IMR-90 (cell line): Measurements from ENCODE around the gene OXCT2. TPM values are rescaled to one million over a fixed set of nuclear protein-coding genes. Genes with fewer than 3 reads are reported as not detected.

Experiments used
- ATAC-seq: fragments of 200-7000 bp; cut with Tn5 transposase; 2 replicates; pipeline ENCODE4 v1.9.1; 2020; ENCODE audit warnings: low read depth, mild to moderate bottlenecking, moderate library complexity
- BruUV-seq: library from RNA; stranded (reverse); fragments of 400-500 nt; replicated peaks from 2 replicates; lab custom pipeline; 2021; lab: Mats Ljungman, UMichigan
- CTCF ChIA-PET: fragments of 300-600 bp; formaldehyde crosslinking; extraction: SDS; loops from one replicate; lab custom pipeline; 2021; ENCODE audit warnings: antibody characterized with exemption; lab: Yijun Ruan, JAX
- POLR2A ChIA-PET: fragments of 300-600 bp; sonication (Branson Sonifier 250); formaldehyde crosslinking; loops from one replicate; lab custom pipeline; 2022; ENCODE audit warnings: antibody characterized with exemption; ENCODE audit not compliant: unreplicated experiment; lab: Charles Lee
- DNase-seq: peaks from one replicate; pipeline ENCODE4 v3.0.0; 2013
- H2AFZ ChIP-seq: replicated peaks from 2 replicates; pipeline ENCODE3; 2013; ENCODE audit warnings: low read length, mild to moderate bottlenecking; ENCODE audit not compliant: poor library complexity
- H2AK5ac ChIP-seq: 2 replicates; pipeline ENCODE4 v1.6.1; 2013; ENCODE audit warnings: low read depth, low read length, inconsistent platforms
- H2AK9ac ChIP-seq: replicated peaks from 2 replicates; pipeline ENCODE3; 2013; ENCODE audit warnings: mild to moderate bottlenecking, low read depth, low read length, moderate library complexity; ENCODE audit not compliant: poor library complexity
- H2BK120ac ChIP-seq: 2 replicates; pipeline ENCODE4 v1.6.1; 2013; ENCODE audit warnings: low read depth, low read length, inconsistent platforms
- H2BK15ac ChIP-seq: 3 replicates; pipeline ENCODE4 v1.6.1; 2013; ENCODE audit warnings: low read depth, low read length, inconsistent platforms
- H2BK20ac ChIP-seq: 2 replicates; pipeline ENCODE4 v1.6.1; 2013; ENCODE audit warnings: low read depth, mild to moderate bottlenecking, inconsistent platforms, low read length, moderate library complexity
- H2BK5ac ChIP-seq: 2 replicates; pipeline ENCODE4 v1.6.1; 2013; ENCODE audit warnings: mild to moderate bottlenecking, low read depth, low read length, inconsistent platforms; ENCODE audit not compliant: poor library complexity, severe bottlenecking
- H3K14ac ChIP-seq: replicated peaks from 2 replicates; pipeline ENCODE4 v1.6.1; 2013; ENCODE audit warnings: low read depth, low read length, inconsistent platforms
- H3K18ac ChIP-seq: 2 replicates; pipeline ENCODE4 v1.6.1; 2013; ENCODE audit warnings: low read depth, low read length, control low read depth
- H3K23ac ChIP-seq: 2 replicates; pipeline ENCODE4 v1.6.1; 2013; ENCODE audit warnings: low read depth, low read length, inconsistent platforms
- H3K27ac ChIP-seq: 2 replicates; pipeline ENCODE4 v1.5.1; 2013; ENCODE audit warnings: mild to moderate bottlenecking, control low read depth, low read length; ENCODE audit not compliant: insufficient read depth
- H3K27me3 ChIP-seq: 2 replicates; pipeline ENCODE4 v1.6.1; 2013; ENCODE audit warnings: low read length; ENCODE audit not compliant: control insufficient read depth, insufficient read depth
- H3K36me3 ChIP-seq: 2 replicates; pipeline ENCODE4 v1.6.1; 2013; ENCODE audit warnings: low read length, mixed read lengths; ENCODE audit not compliant: control insufficient read depth, insufficient read depth
- H3K4ac ChIP-seq: 2 replicates; pipeline ENCODE4 v1.6.1; 2013; ENCODE audit warnings: low read depth, low read length, inconsistent platforms
- H3K4me1 ChIP-seq: 2 replicates; pipeline ENCODE4 v1.6.1; 2013; ENCODE audit warnings: low read length, mixed read lengths; ENCODE audit not compliant: control insufficient read depth, insufficient read depth
- H3K4me2 ChIP-seq: 2 replicates; pipeline ENCODE4 v1.6.1; 2013; ENCODE audit warnings: low read depth, mild to moderate bottlenecking, control low read depth, low read length, moderate library complexity
- H3K4me3 ChIP-seq: 2 replicates; pipeline ENCODE4 v1.5.1; 2013; ENCODE audit warnings: low read depth, mild to moderate bottlenecking, control low read depth, low read length, moderate library complexity; ENCODE audit not compliant: insufficient read depth
- H3K56ac ChIP-seq: 2 replicates; pipeline ENCODE4 v1.6.1; 2013; ENCODE audit warnings: low read length, inconsistent platforms; ENCODE audit not compliant: insufficient read depth; ENCODE audit errors: extremely low read depth
- H3K79me1 ChIP-seq, 2 experiments: 2 replicates each; pipeline ENCODE4 v1.6.1; 2013; ENCODE audit warnings: low read length in 2 of 2, inconsistent platforms in 1 of 2, low read depth in 1 of 2
- H3K9ac ChIP-seq: 2 replicates; pipeline ENCODE4 v1.6.1; 2013; ENCODE audit warnings: low read depth, low read length, control low read depth
- H3K9me1 ChIP-seq: 2 replicates; pipeline ENCODE4 v1.6.1; 2013; ENCODE audit warnings: low read length, inconsistent platforms; ENCODE audit not compliant: insufficient read depth
- H3K9me3 ChIP-seq: 2 replicates; pipeline ENCODE4 v1.6.1; 2013; ENCODE audit warnings: low read length; ENCODE audit not compliant: control insufficient read depth, insufficient read depth
- H4K20me1 ChIP-seq: 2 replicates; pipeline ENCODE4 v1.6.1; 2013; ENCODE audit warnings: low read length, inconsistent platforms; ENCODE audit not compliant: insufficient read depth
- H4K5ac ChIP-seq: 2 replicates; pipeline ENCODE4 v1.6.1; 2013; ENCODE audit warnings: mild to moderate bottlenecking, low read depth, low read length, control low read depth
- H4K8ac ChIP-seq, 2 experiments: 2 replicates each; pipeline ENCODE4 v1.6.1; 2013; ENCODE audit warnings: low read depth in 2 of 2, low read length in 2 of 2, control low read depth in 1 of 2, inconsistent platforms in 1 of 2
- H4K91ac ChIP-seq: 2 replicates; pipeline ENCODE4 v1.6.1; 2013; ENCODE audit warnings: low read depth, low read length, inconsistent platforms; ENCODE audit not compliant: insufficient read depth
- CHD1 ChIP-seq: IDR thresholded peaks from 2 replicates; pipeline ENCODE4 v1.6.1; 2012; ENCODE audit warnings: low read depth, low read length, improper control_type of control experiment
- FOS ChIP-seq: fragments of 150-350 bp; IDR thresholded peaks from 2 replicates; pipeline ENCODE4 v1.6.1; 2016; ENCODE audit warnings: low read depth, low read length
- MAFK ChIP-seq: IDR thresholded peaks from 2 replicates; pipeline ENCODE4 v1.6.1; 2012; ENCODE audit warnings: low read depth, low read length, improper control_type of control experiment
- NFE2L2 ChIP-seq: fragments of 150-350 bp; IDR thresholded peaks from 2 replicates; pipeline ENCODE4 v1.6.1; 2016; ENCODE audit warnings: low read depth, mild to moderate bottlenecking, low read length
- POLR2A ChIP-seq: IDR thresholded peaks from 2 replicates; pipeline ENCODE4 v1.6.1; 2012; ENCODE audit warnings: mild to moderate bottlenecking, low read depth, low read length
- RAD21 ChIP-seq: IDR thresholded peaks from 2 replicates; pipeline ENCODE4 v1.6.1; 2012; ENCODE audit warnings: low read length, improper control_type of control experiment
- whole genome bisulfite sequencing, 2 experiments: methylation state at CpG; one replicate each; pipeline versions ENCODE4 v1.1.5 to v1.1.7; 2013; ENCODE audit warnings: missing lambda C conversion rate in 2 of 2; ENCODE audit not compliant: insufficient read length in 1 of 2; ENCODE audit errors: extremely low coverage in 2 of 2; 5-methylcytosine and 5-hydroxymethylcytosine counted together
- dilution Hi-C: fragments of 300-500 bp; cut with HindIII; formaldehyde crosslinking; loops from one replicate; pipeline ENCODE4 v1.14.3; 2018; ENCODE audit warnings: low sequenced_read_pairs; ENCODE audit not compliant: unreplicated experiment
- in situ Hi-C: fragments of 300-500 bp; cut with MboI; formaldehyde crosslinking; loops from 3 replicates; pipeline ENCODE4 v1.14.3; 2019; ENCODE audit warnings: low sequenced_read_pairs, inconsistent platforms, mixed read lengths
- intact Hi-C: fragments of 100-400 bp; cut with micrococcal nuclease; formaldehyde crosslinking; loops from 2 replicates; pipeline ENCODE4 v1.10.0; 2022
- polyA plus RNA-seq, 3 experiments: library from polyadenylated mRNA; depleted of rRNA; stranded (reverse); fragments of >200 nt; gene quantifications; 2 replicates each; pipeline ENCODE4 v1.2.3, GENCODE V29; 2012; ENCODE audit warnings: low replicate concordance in 1 of 3
- total RNA-seq: library from RNA; depleted of rRNA; stranded (reverse); fragments of >200 nt; gene quantifications from 2 replicates; pipeline ENCODE4 v1.2.3, GENCODE V29; 2012

The OXCT2 gene
- total and polyA plus RNA-seq, 2 of the 4 experiments (the other 2 are of a cell fraction) = 0.18 to 0.22 TPM

DNA sequence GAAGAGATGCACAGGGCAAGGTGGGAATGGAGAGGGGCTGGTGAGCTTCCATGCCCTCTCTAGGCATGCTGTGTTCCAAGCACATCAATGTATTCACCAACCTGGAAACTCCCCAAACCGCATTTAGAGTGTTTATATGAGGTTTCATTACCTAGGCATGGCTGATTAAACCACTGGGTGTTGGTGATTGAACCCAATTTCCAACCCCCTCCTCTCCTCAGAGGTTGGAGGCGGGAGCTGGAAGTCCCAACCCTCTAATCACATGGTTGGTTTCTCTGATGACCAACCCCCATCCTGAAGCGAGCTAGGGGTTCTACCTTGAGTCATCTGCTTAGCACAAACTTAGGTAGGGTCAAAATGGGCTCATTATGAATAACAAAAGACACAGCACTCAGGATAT lies 35.4 kb downstream of the OXCT2 start:
- no peak overlapping the region for H2BK120ac ChIP-seq
- H3K9ac ChIP-seq = no peak overlapping the region
- no peak overlapping the region for H4K8ac ChIP-seq
- ChIA-PET POLR2A (no interaction called here), CTCF (no interaction called here)
- ATAC-seq = no peak
- H2BK20ac ChIP-seq = no peak overlapping the region
- H2AFZ ChIP-seq = no peak overlapping the region
- intact Hi-C loops = no loop called here
- H3K4me2 ChIP-seq = no peak overlapping the region
- H3K4me3 ChIP-seq = no peak overlapping the region
- in situ Hi-C loops = no loop called here
- H3K9me3 ChIP-seq = no peaks in the 10 kb centered on the region
- H3K18ac ChIP-seq = no peak overlapping the region
- no peak for DNase-seq
- no peak overlapping the region for H4K91ac ChIP-seq
- no peak overlapping the region for H3K23ac ChIP-seq
- H3K56ac ChIP-seq = no peak overlapping the region
- no peak overlapping the region for H2AK5ac ChIP-seq
- H3K36me3 ChIP-seq = no peaks in the 10 kb centered on the region; the same call in 1 of the 2 replicates
- BruUV-seq = no TSS peak
- dilution Hi-C loops = no loop called here
- WGBS, 2 experiments = no CpG with 5 or more reads among the region's 3 CpGs
- H3K27ac ChIP-seq = no peak overlapping the region
- peaks cover 5% of the 10 kb centered on the region; the same call in 1 of the 2 replicates for H3K4me1 ChIP-seq
- TF ChIP-seq FOS (no peak), RAD21 (no peak), POLR2A (no peak), CHD1 (no peak), NFE2L2 (no peak), MAFK (no peak)
- H3K4ac ChIP-seq = no peak overlapping the region
- H4K5ac ChIP-seq = no peak overlapping the region
- H3K79me1 ChIP-seq = peaks cover 13 to 23% of the 10 kb centered on the region in 2 experiments
- no peak overlapping the region for H2BK15ac ChIP-seq
- no peak overlapping the region for H3K14ac ChIP-seq
- peaks cover 7% of the 10 kb centered on the region for H3K9me1 ChIP-seq
- no peaks in the 10 kb centered on the region for H4K20me1 ChIP-seq
- no peak overlapping the region for H2BK5ac ChIP-seq
- H3K27me3 ChIP-seq = peaks cover 22% of the 10 kb centered on the region
- H2AK9ac ChIP-seq = no peak overlapping the region
